GM06990 (cell line): ENCODE results near the gene DDAH1.
"Not testable (repeated sequence)": the region's sequence is repeated elsewhere in the genome, so short reads cannot be mapped to it uniquely, and the experiment has no call there.

Experiments used
- DNase-seq: peaks from one replicate; pipeline ENCODE4 v3.0.0-alpha.2; 2011; ENCODE audit not compliant: insufficient read length; ENCODE audit errors: extremely low read depth
- H3K27me3 ChIP-seq: replicated peaks from 2 replicates; pipeline ENCODE4 v1.6.0; 2011; ENCODE audit warnings: low read length; ENCODE audit not compliant: control insufficient read depth, insufficient read depth
- H3K36me3 ChIP-seq: 2 replicates; pipeline ENCODE4 v1.5.1; 2011; ENCODE audit warnings: low read length; ENCODE audit not compliant: control insufficient read depth, insufficient read depth
- H3K4me3 ChIP-seq: replicated peaks from 2 replicates; pipeline ENCODE4 v1.5.1; 2011; ENCODE audit warnings: low read depth, mild to moderate bottlenecking, control low read depth, low read length
- CTCF ChIP-seq: IDR thresholded peaks from 2 replicates; pipeline ENCODE4 v1.5.1; 2011; ENCODE audit warnings: low read length, control low read depth, mild to moderate bottlenecking, inconsistent platforms; ENCODE audit not compliant: insufficient read depth, poor library complexity, severe bottlenecking

The DDAH1 gene

GRCh38 chr1:85479491-85479890 is 14.5 kb upstream of the DDAH1 start:
- DNase-seq, result no peak

GRCh38 chr1:85478366-85478765 is 13.4 kb upstream of the DDAH1 start:
- no peak for DNase-seq
- Histone ChIP-seq H3K27me3 (0 out of 2 replicates have a peak, but pooled peaks cover 1% of the 10 kb centered on the region), H3K4me3 (no peak overlapping the region), H3K36me3 (no peaks in the 10 kb centered on the region)
- TF ChIP-seq CTCF, result no peak

More at GRCh38 chr1:85479491-85479890, 14.5 kb upstream of the DDAH1 start:
- H3K36me3 ChIP-seq, result no peaks in the 10 kb centered on the region
- 0 out of 2 replicates have a peak, but pooled peaks cover 1% of the 10 kb centered on the region for H3K27me3 ChIP-seq
- H3K4me3 ChIP-seq, result no peak overlapping the region
- no peak for TF ChIP-seq CTCF

- Histone ChIP-seq H3K27me3 (peaks cover 1% of the 10 kb centered on the region; the same call in 1 of the 2 replicates), H3K4me3 (no peak overlapping the region), H3K36me3 (no peaks in the 10 kb centered on the region)
- no peak for DNase-seq
- TF ChIP-seq CTCF, result no peak
Observed at GRCh38 chr1:85475055-85475454, 10.1 kb upstream of the DDAH1 start.

- H3K27me3 ChIP-seq, result peaks cover 1% of the 10 kb centered on the region; the same call in 1 of the 2 replicates
- H3K36me3 ChIP-seq, result no peaks in the 10 kb centered on the region
- TF ChIP-seq CTCF, result no peak
- no peak overlapping the region for H3K4me3 ChIP-seq
- no peak for DNase-seq
Observed at GRCh38 chr1:85473390-85473789, 8.4 kb upstream of the DDAH1 start.

GRCh38 chr1:85471558-85471957 is 6.6 kb upstream of the DDAH1 start:
- Histone ChIP-seq H3K27me3 (no peaks in the 10 kb centered on the region; the same call in 1 of the 2 replicates), H3K4me3 (no peak overlapping the region), H3K36me3 (no peaks in the 10 kb centered on the region)
- DNase-seq, result no peak
- TF ChIP-seq CTCF, result no peak

GRCh38 chr1:85470130-85470529 is 5.2 kb upstream of the DDAH1 start:
- not testable (repeated sequence) for DNase-seq, H3K36me3 ChIP-seq, H3K4me3 ChIP-seq, H3K27me3 ChIP-seq
